IPS DF 6.9 (cell line): ENCODE measurements around the gene LARGE2.

Experiments used
- DNase-seq: peaks from one replicate; pipeline ENCODE4 v3.0.0-alpha.2; 2013; ENCODE audit warnings: low read depth, low spot score
- H3K27ac ChIP-seq: one replicate; pipeline ENCODE4 v1.5.1; 2013; ENCODE audit warnings: low read length, control low read depth
- H3K27me3 ChIP-seq: 2 replicates; pipeline ENCODE4 v1.6.1; 2013; ENCODE audit warnings: mild to moderate bottlenecking, low read length; ENCODE audit not compliant: control insufficient read depth, insufficient read depth
- H3K36me3 ChIP-seq: 2 replicates; pipeline ENCODE4 v1.6.1; 2013; ENCODE audit warnings: low read length; ENCODE audit not compliant: control insufficient read depth, insufficient read depth
- H3K4me1 ChIP-seq: 2 replicates; pipeline ENCODE4 v1.6.1; 2013; ENCODE audit warnings: low read length; ENCODE audit not compliant: control insufficient read depth, insufficient read depth
- H3K4me3 ChIP-seq: 2 replicates; pipeline ENCODE4 v1.5.1; 2013; ENCODE audit warnings: mild to moderate bottlenecking, low read length
- H3K9me3 ChIP-seq: 2 replicates; pipeline ENCODE4 v1.6.1; 2013; ENCODE audit warnings: low read length, inconsistent platforms; ENCODE audit not compliant: control insufficient read depth, insufficient read depth
- WGBS: extraction: QIAGEN DNeasy Blood & Tissue Kit; methylation state at CpG from one replicate; pipeline ENCODE4 v1.1.7; 2013; ENCODE audit warnings: mixed read lengths, missing lambda C conversion rate; ENCODE audit not compliant: insufficient read length, insufficient coverage; 5-methylcytosine and 5-hydroxymethylcytosine counted together

Gene LARGE2

GRCh38 chr11:45964911-45965389 lies 42.5 kb downstream of the LARGE2 start:
- DNase-seq: peak; percentile 67
- Histone ChIP-seq H3K4me1 (no peaks in the 10 kb centered on the region), H3K9me3 (no peaks in the 10 kb centered on the region), H3K36me3 (no peaks in the 10 kb centered on the region; the same call in 1 of the 2 replicates), H3K27me3 (no peaks in the 10 kb centered on the region), H3K27ac (no peak overlapping the region), H3K4me3 (no peak overlapping the region)
- WGBS: no CpG with 5 or more reads among the region's 9 CpGs

- no peak for DNase-seq
- WGBS: no CpG with 5 or more reads among the region's 2 CpGs
- H3K4me1 ChIP-seq: no peaks in the 10 kb centered on the region
- no peaks in the 10 kb centered on the region; the same call in 1 of the 2 replicates for H3K36me3 ChIP-seq
- H3K9me3 ChIP-seq: no peaks in the 10 kb centered on the region
- no peak overlapping the region for H3K4me3 ChIP-seq
- no peaks in the 10 kb centered on the region for H3K27me3 ChIP-seq
- no peak overlapping the region for H3K27ac ChIP-seq
These were observed 45.0 kb downstream of the LARGE2 start for GRCh38 chr11:45967506-45967905.

DNA sequence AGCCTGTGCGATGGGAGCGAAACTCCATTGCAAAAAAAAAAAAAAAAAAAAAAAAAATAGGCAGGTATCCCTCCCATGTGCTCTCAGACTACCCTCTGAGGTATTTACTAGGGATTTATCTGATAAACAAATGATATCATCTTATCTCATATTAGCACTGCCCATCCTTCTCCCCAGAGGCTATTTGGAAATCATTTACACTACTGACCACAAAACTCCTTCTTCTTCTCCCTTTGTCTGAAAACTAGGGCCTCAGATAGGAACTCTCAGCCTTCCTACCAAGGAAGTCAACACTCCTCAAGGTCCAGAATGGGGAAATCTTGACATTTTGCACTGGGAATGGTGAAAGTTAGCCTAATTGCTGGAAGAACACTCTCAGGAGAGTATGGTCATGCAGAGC lies 46.4 kb downstream of the LARGE2 start:
- Histone ChIP-seq H3K4me1 (no peaks in the 10 kb centered on the region), H3K27me3 (no peaks in the 10 kb centered on the region), H3K4me3 (no peak overlapping the region), H3K36me3 (no peaks in the 10 kb centered on the region; the same call in 1 of the 2 replicates), H3K9me3 (no peaks in the 10 kb centered on the region), H3K27ac (no peak overlapping the region)
- DNase-seq: no peak
- no CpG with 5 or more reads among the region's 2 CpGs for WGBS

GRCh38 chr11:45973601-45974000 lies 51.1 kb downstream of the LARGE2 start:
- DNase-seq: no peak
- WGBS: no CpG with 5 or more reads among the region's 4 CpGs
- no peaks in the 10 kb centered on the region for H3K27me3 ChIP-seq
- no peak overlapping the region for H3K4me3 ChIP-seq
- no peaks in the 10 kb centered on the region; the same call in 1 of the 2 replicates for H3K36me3 ChIP-seq
- no peaks in the 10 kb centered on the region for H3K4me1 ChIP-seq
- no peak overlapping the region for H3K27ac ChIP-seq
- no peaks in the 10 kb centered on the region for H3K9me3 ChIP-seq

DNA sequence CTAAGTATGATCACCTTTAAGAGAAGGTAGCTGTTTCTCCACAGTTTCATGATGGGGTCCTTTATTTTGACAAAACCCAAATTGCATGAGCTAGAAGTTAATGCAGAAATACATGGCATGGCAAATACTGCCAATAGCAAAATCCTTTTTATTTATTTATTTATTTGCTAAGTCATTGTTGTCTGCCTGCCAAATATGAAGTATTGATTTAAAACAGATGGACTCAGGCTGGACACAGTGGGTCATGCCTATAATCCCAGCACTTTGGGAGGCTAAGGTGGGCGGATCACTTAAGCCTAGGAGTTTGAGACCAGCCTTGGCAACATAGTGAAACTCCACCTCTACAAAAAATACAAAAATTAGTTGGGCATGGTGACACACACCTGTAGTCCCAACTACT lies 52.4 kb downstream of the LARGE2 start:
- DNase-seq: no peak
- Histone ChIP-seq H3K9me3 (no peaks in the 10 kb centered on the region), H3K4me1 (no peaks in the 10 kb centered on the region), H3K27ac (no peak overlapping the region), H3K36me3 (no peaks in the 10 kb centered on the region), H3K27me3 (no peaks in the 10 kb centered on the region), H3K4me3 (no peak overlapping the region)
- no CpG with 5 or more reads among the region's 1 CpG for WGBS
